BE2C (cell line): ENCODE measurements around the gene GSAP.

Experiments
- DNase-seq: peaks from one replicate; pipeline ENCODE4 v3.0.0-alpha.2; 2020
- H3K27me3 ChIP-seq: fragments of 250-450 bp; sonication (Bioruptor Pico); 2 replicates; pipeline ENCODE4 v1.5.1; 2020; ENCODE audit warnings: mild to moderate bottlenecking
- H3K36me3 ChIP-seq: fragments of 250-450 bp; sonication (Bioruptor Pico); 2 replicates; pipeline ENCODE4 v1.5.1; 2020; ENCODE audit warnings: mild to moderate bottlenecking
- H3K4me1 ChIP-seq: fragments of 250-450 bp; sonication (Bioruptor Pico); 2 replicates; pipeline ENCODE4 v1.5.1; 2020
- H3K4me3 ChIP-seq: 2 replicates; pipeline ENCODE4 v1.5.1; 2011; ENCODE audit warnings: low read depth, low read length
- H3K9me3 ChIP-seq: fragments of 250-450 bp; sonication (Bioruptor Pico); 2 replicates; pipeline ENCODE4 v1.5.1; 2020
- CTCF ChIP-seq: IDR thresholded peaks from 2 replicates; pipeline ENCODE4 v1.5.1; 2012; ENCODE audit warnings: mild to moderate bottlenecking, low read depth, low read length

GSAP gene

GRCh38 chr7:77316219-77316978, 99.8 kb downstream of the GSAP start:
- Histone ChIP-seq H3K9me3 (no peaks in the 10 kb centered on the region), H3K4me3 (no peak overlapping the region), H3K4me1 (no peaks in the 10 kb centered on the region), H3K36me3 (no peaks in the 10 kb centered on the region), H3K27me3 (no peaks in the 10 kb centered on the region)
- no peak for DNase-seq
- TF ChIP-seq CTCF = no peak

- DNase-seq = no peak
- Histone ChIP-seq H3K27me3 (no peaks in the 10 kb centered on the region), H3K36me3 (no peaks in the 10 kb centered on the region), H3K4me3 (no peak overlapping the region), H3K9me3 (no peaks in the 10 kb centered on the region), H3K4me1 (no peaks in the 10 kb centered on the region)
- TF ChIP-seq CTCF = no peak
These were observed 101.0 kb downstream of the GSAP start for GRCh38 chr7:77315182-77315591.

GRCh38 chr7:77313876-77314480, 102.2 kb downstream of the GSAP start:
- TF ChIP-seq CTCF = no peak
- Histone ChIP-seq H3K9me3 (no peaks in the 10 kb centered on the region), H3K4me1 (no peaks in the 10 kb centered on the region), H3K4me3 (no peak overlapping the region), H3K36me3 (no peaks in the 10 kb centered on the region), H3K27me3 (no peaks in the 10 kb centered on the region)
- DNase-seq = no peak

GRCh38 chr7:77313085-77313484, 103.1 kb downstream of the GSAP start:
- no peak for TF ChIP-seq CTCF
- no peaks in the 10 kb centered on the region for H3K36me3 ChIP-seq
- H3K4me3 ChIP-seq = no peak overlapping the region
- H3K4me1 ChIP-seq = no peaks in the 10 kb centered on the region
- H3K9me3 ChIP-seq = no peaks in the 10 kb centered on the region
- no peaks in the 10 kb centered on the region for H3K27me3 ChIP-seq
- no peak for DNase-seq

- Histone ChIP-seq H3K4me3 (no peak overlapping the region), H3K36me3 (no peaks in the 10 kb centered on the region), H3K4me1 (no peaks in the 10 kb centered on the region), H3K9me3 (no peaks in the 10 kb centered on the region), H3K27me3 (no peaks in the 10 kb centered on the region)
- DNase-seq = no peak
- no peak for TF ChIP-seq CTCF
These were observed 105.2 kb downstream of the GSAP start for GRCh38 chr7:77310982-77311381.

- Histone ChIP-seq H3K4me1 (no peaks in the 10 kb centered on the region), H3K27me3 (no peaks in the 10 kb centered on the region), H3K9me3 (no peaks in the 10 kb centered on the region), H3K36me3 (no peaks in the 10 kb centered on the region), H3K4me3 (no peak overlapping the region)
- TF ChIP-seq CTCF = no peak
- no peak for DNase-seq
These were observed 106.4 kb downstream of the GSAP start for GRCh38 chr7:77309714-77310220.
